Esophagus squamous epithelium (tissue), 5 donors: ENCODE data around the gene SLC44A3. TPM values are rescaled to one million over a fixed set of nuclear protein-coding genes. Genes with fewer than 3 reads are reported as not detected.
"Not testable (repeated sequence)": the region's sequence is repeated elsewhere in the genome, so short reads cannot be mapped to it uniquely, and the experiment has no call there.

Experiments
- DNase-seq: peaks from one replicate; lab custom pipeline; 2025; lab: John Stamatoyannopoulos, UW
- H3K27ac ChIP-seq, 4 donors: fragments of 200-600 bp; sonication (generic); one replicate each; pipeline ENCODE4 v1.5.1; 2016 to 2019; ENCODE audit warnings: mild to moderate bottlenecking in 1 of 4
- H3K27me3 ChIP-seq, 4 donors: fragments of 200-600 bp; sonication (generic); 1 replicate in 3 of 4; 2 replicates in 1 of 4; pipeline versions ENCODE4 v1.5.1 to v1.6.0; 2017 to 2021; ENCODE audit warnings: antibody characterized with exemption in 1 of 4
- H3K36me3 ChIP-seq, 3 donors: fragments of 200-600 bp; sonication (generic); one replicate each; pipeline ENCODE4 v1.5.1; 2016 to 2019
- H3K4me1 ChIP-seq, 3 donors: fragments of 200-600 bp; sonication (generic); one replicate each; pipeline ENCODE4 v1.5.1; 2017 to 2019
- H3K4me3 ChIP-seq, 4 donors: fragments of 200-600 bp; sonication (generic); 1 replicate in 3 of 4; 2 replicates in 1 of 4; pipeline ENCODE4 v1.5.1; 2016 to 2019; ENCODE audit warnings: mild to moderate bottlenecking in 2 of 4, moderate library complexity in 1 of 4
- H3K9me3 ChIP-seq, 3 donors: fragments of 200-600 bp; sonication (generic); one replicate each; pipeline ENCODE4 v1.5.1; 2016 to 2019
- CTCF ChIP-seq, 6 experiments: fragments of 450-650 bp in 4 of 6; fragments of 200-600 bp in 2 of 6; sonication (generic) in 2 of 6; IDR thresholded peaks; one replicate each; pipeline ENCODE4 v1.5.1; 2016 to 2019; ENCODE audit warnings: antibody characterized with exemption in 6 of 6, mild to moderate bottlenecking in 4 of 6, moderate library complexity in 4 of 6
- POLR2A ChIP-seq, 4 donors: fragments of 450-650 bp; IDR thresholded peaks; one replicate each; pipeline ENCODE4 v1.6.1; 2017; ENCODE audit warnings: antibody characterized with exemption in 4 of 4, mild to moderate bottlenecking in 4 of 4, moderate library complexity in 3 of 4
- WGBS, 2 donors: methylation state at CpG; one replicate each; pipeline ENCODE4 v1.1.5; 2018; 5-methylcytosine and 5-hydroxymethylcytosine counted together
- intact Hi-C: fragments of 100-400 bp; cut with DNase I; formaldehyde crosslinking; loops from one replicate; pipeline ENCODE4 v1.15.0; 2022
- total RNA-seq, 4 donors: library from RNA; depleted of rRNA; stranded (reverse); fragments of >200 nt; gene quantifications; one replicate each; pipeline ENCODE4 v1.1.0, GENCODE V29; 2016
- donor health status: DM: yes; HTN: yes; CAD: no.

SLC44A3 gene
- total RNA-seq, 4 donors from 2014 or later = 5.4 to 11.7 (median 9.4) TPM

GRCh38 chr1:94832931-94833585 lies 12.9 kb downstream of the SLC44A3 start:
- H3K9me3 ChIP-seq = no peaks in the 10 kb centered on the region
- 74 to 89% methylated on average over 6 of the region's 6 CpGs for WGBS, 2 donors
- intact Hi-C loops = no loop called here
- no peak for TF ChIP-seq POLR2A (IDR thresholded peaks at IDR 0.05)
- TF ChIP-seq CTCF (IDR thresholded peaks at IDR 0.05) = no peak
- H3K27ac ChIP-seq = no peak overlapping the region
- H3K36me3 ChIP-seq = peaks cover 0 to 34% (median 0%) of the 10 kb centered on the region in 3 donors
- H3K27me3 ChIP-seq = no peaks in the 10 kb centered on the region
- H3K4me3 ChIP-seq = no peak overlapping the region
- no peaks in the 10 kb centered on the region for H3K4me1 ChIP-seq
- no peak for DNase-seq

GRCh38 chr1:94836891-94837290 lies 16.7 kb downstream of the SLC44A3 start:
- no peak for DNase-seq
- no peaks in the 10 kb centered on the region for H3K4me1 ChIP-seq
- no peaks in the 10 kb centered on the region for H3K9me3 ChIP-seq
- no peaks in the 10 kb centered on the region for H3K27me3 ChIP-seq
- H3K4me3 ChIP-seq = no peak overlapping the region
- intact Hi-C loops = no loop called here
- TF ChIP-seq CTCF (IDR thresholded peaks at IDR 0.05) = no peak
- no peak for TF ChIP-seq POLR2A (IDR thresholded peaks at IDR 0.05)
- WGBS, 2 donors = 69% methylated on average over 2 of the region's 2 CpGs
- peaks cover 0 to 13% (median 0%) of the 10 kb centered on the region in 3 donors for H3K36me3 ChIP-seq
- no peak overlapping the region for H3K27ac ChIP-seq

GRCh38 chr1:94840381-94840780 lies 20.2 kb downstream of the SLC44A3 start:
- DNase-seq, H3K27ac ChIP-seq, H3K9me3 ChIP-seq, H3K4me1 ChIP-seq, intact Hi-C loops, H3K27me3 ChIP-seq, H3K4me3 ChIP-seq: not testable (repeated sequence)
- peaks cover 0 to 47% (median 0%) of the 10 kb centered on the region in 3 donors for H3K36me3 ChIP-seq
- WGBS, 2 donors = 64 to 71% methylated on average over 5 to 8 of the region's 9 CpGs

- H3K9me3 ChIP-seq = no peaks in the 10 kb centered on the region
- no peak overlapping the region for H3K27ac ChIP-seq
- H3K4me1 ChIP-seq = no peaks in the 10 kb centered on the region
- DNase-seq = no peak
- H3K36me3 ChIP-seq = peaks cover 0 to 48% (median 0%) of the 10 kb centered on the region in 3 donors
- intact Hi-C loops = no loop called here
- no peaks in the 10 kb centered on the region for H3K27me3 ChIP-seq
- H3K4me3 ChIP-seq = no peak overlapping the region
- 90 to 92% methylated on average over 2 to 5 of the region's 5 CpGs for WGBS, 2 donors
- TF ChIP-seq CTCF (IDR thresholded peaks at IDR 0.05) (no peak), POLR2A (IDR thresholded peaks at IDR 0.05) (no peak)
These were observed 20.7 kb downstream of the SLC44A3 start for GRCh38 chr1:94840808-94841207.

- Histone ChIP-seq H3K4me3 (no peak overlapping the region), H3K9me3 (no peaks in the 10 kb centered on the region), H3K27ac (no peak overlapping the region), H3K36me3 (peaks cover 0 to 67% (median 0%) of the 10 kb centered on the region in 3 donors), H3K27me3 (no peaks in the 10 kb centered on the region), H3K4me1 (no peaks in the 10 kb centered on the region)
- TF ChIP-seq POLR2A (IDR thresholded peaks at IDR 0.05) (no peak), CTCF (IDR thresholded peaks at IDR 0.05) (no peak)
- intact Hi-C loops = no loop called here
- 76 to 100% methylated on average over 2 to 4 of the region's 6 CpGs for WGBS, 2 donors
- no peak for DNase-seq
These were observed 23.3 kb downstream of the SLC44A3 start for GRCh38 chr1:94843430-94843829.
